HEK293 (cell line): ENCODE results near the gene TRH.

Experiments
- CTCF ChIA-PET: fragments of 350-600 bp; formaldehyde crosslinking; extraction: SDS; loops from one replicate; lab custom pipeline; 2021; ENCODE audit warnings: antibody characterized with exemption; lab: Yijun Ruan, JAX
- POLR2A ChIA-PET: fragments of 300-600 bp; formaldehyde crosslinking; extraction: SDS; loops from one replicate; lab custom pipeline; 2020; ENCODE audit warnings: antibody characterized with exemption, inconsistent platforms; lab: Yijun Ruan, JAX
- H3K27ac ChIP-seq: fragments of 200-500 bp; sonication (Bioruptor generic); 2 replicates; pipeline ENCODE4 v1.5.1; 2014; ENCODE audit warnings: low read depth, low read length, control low read depth, inconsistent platforms; ENCODE audit errors: extremely low read depth
- H3K36me3 ChIP-seq, 2 experiments: fragments of 200-500 bp in 1 of 2; sonication (Bioruptor generic) in 1 of 2; 1 replicate in 1 of 2; 2 replicates in 1 of 2; pipeline ENCODE4 v1.5.1; 2014 to 2017; ENCODE audit warnings: inconsistent platforms in 2 of 2, low read length in 2 of 2; ENCODE audit not compliant: control insufficient read depth in 2 of 2, insufficient read depth in 1 of 2
- H3K4me1 ChIP-seq: fragments of 200-500 bp; sonication (Bioruptor generic); 2 replicates; pipeline ENCODE4 v1.5.1; 2014; ENCODE audit warnings: mild to moderate bottlenecking, low read length, inconsistent platforms; ENCODE audit not compliant: control insufficient read depth, insufficient read depth
- H3K4me3 ChIP-seq: 2 replicates; pipeline ENCODE4 v1.5.1; 2011; ENCODE audit warnings: low read depth, mild to moderate bottlenecking, control low read depth, low read length, moderate library complexity
- H3K9me3 ChIP-seq: fragments of 200-500 bp; sonication (Bioruptor generic); 2 replicates; pipeline ENCODE4 v1.5.1; 2014; ENCODE audit warnings: low read depth, low read length, inconsistent platforms; ENCODE audit not compliant: control insufficient read depth, insufficient read depth
- KLF7 ChIP-seq: fragments of 450-650 bp; formaldehyde crosslinking; IDR thresholded peaks from 2 replicates; pipeline ENCODE4 v1.5.1; 2016; ENCODE audit warnings: missing biosample characterization, missing genetic modification characterization, borderline replicate concordance
- KLF9 ChIP-seq: fragments of 450-650 bp; formaldehyde crosslinking; IDR thresholded peaks from 2 replicates; pipeline ENCODE4 v1.5.1; 2016; ENCODE audit warnings: missing biosample characterization, missing genetic modification characterization, low read depth
- OVOL3 ChIP-seq: fragments of 450-650 bp; formaldehyde crosslinking; IDR thresholded peaks from 2 replicates; pipeline ENCODE4 v1.5.1; 2016; ENCODE audit warnings: missing biosample characterization, missing genetic modification characterization
- TRIM28 ChIP-seq: IDR thresholded peaks from 2 replicates; pipeline ENCODE4 v1.6.1; 2011; ENCODE audit warnings: low read length, control low read depth, borderline replicate concordance
- ZBTB11 ChIP-seq: fragments of 450-650 bp; formaldehyde crosslinking; conservative IDR thresholded peaks from 2 replicates; pipeline ENCODE4 v1.5.1; 2016; ENCODE audit warnings: low read depth, missing biosample characterization, missing genetic modification characterization
- ZBTB21 ChIP-seq: fragments of 450-650 bp; formaldehyde crosslinking; IDR thresholded peaks from 2 replicates; pipeline ENCODE4 v1.5.1; 2017; ENCODE audit warnings: missing biosample characterization, missing genetic modification characterization
- ZFHX2 ChIP-seq: fragments of 450-650 bp; formaldehyde crosslinking; conservative IDR thresholded peaks from 2 replicates; pipeline ENCODE4 v1.5.1; 2016; ENCODE audit warnings: missing biosample characterization, missing genetic modification characterization
- ZFP3 ChIP-seq: fragments of 450-650 bp; formaldehyde crosslinking; IDR thresholded peaks from 2 replicates; pipeline ENCODE4 v1.5.1; 2016; ENCODE audit warnings: low read depth, missing biosample characterization, missing genetic modification characterization
- ZNF184 ChIP-seq: fragments of 450-650 bp; IDR thresholded peaks from 2 replicates; pipeline ENCODE4 v1.5.1; 2018; ENCODE audit warnings: missing biosample characterization, mild to moderate bottlenecking, missing genetic modification characterization
- ZNF19 ChIP-seq: fragments of 450-650 bp; formaldehyde crosslinking; IDR thresholded peaks from 2 replicates; pipeline ENCODE4; 2016; ENCODE audit warnings: missing biosample characterization, missing genetic modification characterization, low read depth
- ZNF223 ChIP-seq: fragments of 450-650 bp; formaldehyde crosslinking; IDR thresholded peaks from 2 replicates; pipeline ENCODE4 v1.5.1; 2016; ENCODE audit warnings: missing biosample characterization, missing genetic modification characterization
- ZNF391 ChIP-seq: fragments of 450-650 bp; formaldehyde crosslinking; IDR thresholded peaks from 2 replicates; pipeline ENCODE4 v1.5.1; 2016; ENCODE audit warnings: low read depth, missing biosample characterization, missing genetic modification characterization, borderline replicate concordance
- ZNF426 ChIP-seq: fragments of 450-650 bp; formaldehyde crosslinking; IDR thresholded peaks from 2 replicates; pipeline ENCODE4 v1.5.1; 2017; ENCODE audit warnings: missing biosample characterization, missing genetic modification characterization, mild to moderate bottlenecking, inconsistent platforms, moderate library complexity
- ZNF560 ChIP-seq: fragments of 450-650 bp; formaldehyde crosslinking; IDR thresholded peaks from 2 replicates; pipeline ENCODE4 v1.5.1; 2017; ENCODE audit warnings: missing biosample characterization, missing genetic modification characterization, borderline replicate concordance
- ZNF580 ChIP-seq: fragments of 450-650 bp; formaldehyde crosslinking; IDR thresholded peaks from 2 replicates; pipeline ENCODE4 v1.5.1; 2016; ENCODE audit warnings: missing biosample characterization, missing genetic modification characterization
- ZNF596 ChIP-seq: fragments of 450-650 bp; IDR thresholded peaks from 2 replicates; pipeline ENCODE4 v1.5.0; 2018; ENCODE audit warnings: missing biosample characterization, mild to moderate bottlenecking, missing genetic modification characterization, moderate library complexity
- ZNF629 ChIP-seq: fragments of 450-650 bp; formaldehyde crosslinking; IDR thresholded peaks from 2 replicates; pipeline ENCODE4 v1.5.1; 2017; ENCODE audit warnings: missing biosample characterization, missing genetic modification characterization
- ZNF645 ChIP-seq: fragments of 450-650 bp; formaldehyde crosslinking; IDR thresholded peaks from 2 replicates; pipeline ENCODE4; 2016; ENCODE audit warnings: missing biosample characterization, missing genetic modification characterization
- ZNF843 ChIP-seq: fragments of 450-650 bp; formaldehyde crosslinking; IDR thresholded peaks from 2 replicates; pipeline ENCODE4 v1.5.1; 2016; ENCODE audit warnings: missing biosample characterization, missing genetic modification characterization
- ZSCAN23 ChIP-seq: fragments of 450-650 bp; formaldehyde crosslinking; IDR thresholded peaks from 2 replicates; pipeline ENCODE4 v1.5.1; 2016; ENCODE audit warnings: missing biosample characterization, missing genetic modification characterization

Gene TRH

GRCh38 chr3:129961141-129961541 lies 13.4 kb upstream of the TRH start (continued):
- TF ChIP-seq ZBTB11 (tag by site-specific recombination) (no peak), ZNF645 (no peak), KLF7 (tag by site-specific recombination) (no peak), ZNF560 (tag by site-specific recombination) (no peak), ZSCAN23 (tag by site-specific recombination) (no peak), ZNF391 (tag by site-specific recombination) (no peak), TRIM28 (no peak), ZFP3 (tag by site-specific recombination) (no peak), ZNF580 (tag by site-specific recombination) (no peak)

GRCh38 chr3:129962600-129962999 lies 11.9 kb upstream of the TRH start:
- H3K27ac ChIP-seq = no peak overlapping the region
- H3K36me3 ChIP-seq = no peaks in the 10 kb centered on the region
- H3K9me3 ChIP-seq = no peaks in the 10 kb centered on the region
- ChIA-PET CTCF (interaction anchor here (0.6 to 2.5 kb wide), 2 partner anchors 20 to 131 kb away, joined by 3 to 12 read pairs; no protein-coding TSS in a partner anchor), POLR2A (no interaction called here)
- no peak overlapping the region for H3K4me3 ChIP-seq
- TF ChIP-seq ZFHX2 (no peak), ZBTB21 (tag by site-specific recombination) (no peak), OVOL3 (tag by site-specific recombination) (no peak), ZNF426 (tag by site-specific recombination) (no peak), ZNF596 (tag by site-specific recombination) (no peak), ZNF223 (tag by site-specific recombination) (no peak), KLF9 (tag by site-specific recombination) (no peak), ZNF843 (tag by site-specific recombination) (no peak), ZNF184 (tag by site-specific recombination) (no peak), ZNF629 (no peak)
- no peaks in the 10 kb centered on the region for H3K4me1 ChIP-seq

- H3K36me3 ChIP-seq = no peaks in the 10 kb centered on the region
- TF ChIP-seq ZNF19 (tag by site-specific recombination) = no peak
- H3K4me3 ChIP-seq = no peak overlapping the region
- no peak overlapping the region for H3K27ac ChIP-seq
- H3K9me3 ChIP-seq = no peaks in the 10 kb centered on the region
- POLR2A ChIA-PET = no interaction called here
- CTCF ChIA-PET = no interaction called here
- H3K4me1 ChIP-seq = no peaks in the 10 kb centered on the region
Observed at GRCh38 chr3:129965937-129966336, 8.6 kb upstream of the TRH start.
